ENCODE measurements around the gene FASTKD1.

The FASTKD1 gene

GRCh38 chr2:169504651-169505050 is 69.0 kb downstream of the FASTKD1 start:
- no peak for DNase-seq

- no peak for DNase-seq
These were observed 78.2 kb downstream of the FASTKD1 start for GRCh38 chr2:169495310-169495928.

GRCh38 chr2:169493360-169493759 is 80.3 kb downstream of the FASTKD1 start:
- no peak for DNase-seq

GRCh38 chr2:169491378-169491777 is 82.3 kb downstream of the FASTKD1 start:
- DNase-seq: no peak

GRCh38 chr2:169490834-169491233 is 82.8 kb downstream of the FASTKD1 start:
- no peak for DNase-seq

- DNase-seq: no peak
These were observed 87.2 kb downstream of the FASTKD1 start for GRCh38 chr2:169486487-169486886.

GRCh38 chr2:169485650-169486138 is 88.0 kb downstream of the FASTKD1 start:
- DNase-seq: no peak

- no peak for DNase-seq
These were observed 93.6 kb downstream of the FASTKD1 start for GRCh38 chr2:169480079-169480465.
